HUES64 (cell line): ENCODE results near the gene MAK. TPM values are rescaled to one million over a fixed set of nuclear protein-coding genes. Genes with fewer than 3 reads are reported as not detected.
"Not testable (repeated sequence)": the region's sequence is repeated elsewhere in the genome, so short reads cannot be mapped to it uniquely, and the experiment has no call there.

Experiments
- H3K27ac ChIP-seq: 2 replicates; pipeline ENCODE4 v1.7.0; 2013; ENCODE audit warnings: low read depth, low read length, inconsistent platforms
- H3K27me3 ChIP-seq: 2 replicates; pipeline ENCODE4 v1.6.1; 2013; ENCODE audit warnings: mild to moderate bottlenecking, low read length; ENCODE audit not compliant: insufficient read depth
- H3K36me3 ChIP-seq: 2 replicates; pipeline ENCODE4 v1.6.1; 2013; ENCODE audit warnings: mild to moderate bottlenecking, low read length; ENCODE audit not compliant: insufficient read depth
- H3K4me1 ChIP-seq: 2 replicates; pipeline ENCODE4 v1.6.1; 2013; ENCODE audit warnings: mild to moderate bottlenecking, low read length, moderate library complexity; ENCODE audit not compliant: insufficient read depth
- H3K4me3 ChIP-seq: 2 replicates; pipeline ENCODE4 v1.5.1; 2013; ENCODE audit warnings: mild to moderate bottlenecking, low read length, moderate library complexity
- H3K9ac ChIP-seq: 2 replicates; pipeline ENCODE4 v1.6.1; 2013; ENCODE audit warnings: mild to moderate bottlenecking, low read depth, low read length
- H3K9me3 ChIP-seq: 2 replicates; pipeline ENCODE4 v1.6.1; 2013; ENCODE audit warnings: low read depth, low read length; ENCODE audit not compliant: insufficient read depth
- WGBS: fragments of 150-250, 120-280 bp; methylation state at CpG from one replicate; pipeline ENCODE4 v1.1.7; 2013; ENCODE audit warnings: missing lambda C conversion rate; 5-methylcytosine and 5-hydroxymethylcytosine counted together
- polyA plus RNA-seq, 2 experiments: library from polyadenylated mRNA; stranded (reverse); fragments of 50-300 nt; gene quantifications; one replicate each; pipeline ENCODE4 v1.2.3, GENCODE V29; 2013

MAK gene, protein sequence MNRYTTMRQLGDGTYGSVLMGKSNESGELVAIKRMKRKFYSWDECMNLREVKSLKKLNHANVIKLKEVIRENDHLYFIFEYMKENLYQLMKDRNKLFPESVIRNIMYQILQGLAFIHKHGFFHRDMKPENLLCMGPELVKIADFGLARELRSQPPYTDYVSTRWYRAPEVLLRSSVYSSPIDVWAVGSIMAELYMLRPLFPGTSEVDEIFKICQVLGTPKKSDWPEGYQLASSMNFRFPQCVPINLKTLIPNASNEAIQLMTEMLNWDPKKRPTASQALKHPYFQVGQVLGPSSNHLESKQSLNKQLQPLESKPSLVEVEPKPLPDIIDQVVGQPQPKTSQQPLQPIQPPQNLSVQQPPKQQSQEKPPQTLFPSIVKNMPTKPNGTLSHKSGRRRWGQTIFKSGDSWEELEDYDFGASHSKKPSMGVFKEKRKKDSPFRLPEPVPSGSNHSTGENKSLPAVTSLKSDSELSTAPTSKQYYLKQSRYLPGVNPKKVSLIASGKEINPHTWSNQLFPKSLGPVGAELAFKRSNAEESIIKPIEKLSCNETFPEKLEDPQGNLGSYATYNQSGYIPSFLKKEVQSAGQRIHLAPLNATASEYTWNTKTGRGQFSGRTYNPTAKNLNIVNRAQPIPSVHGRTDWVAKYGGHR
- polyA plus RNA-seq (2013, experiment 1 of 2), result 0.25 TPM
- polyA plus RNA-seq (2013, experiment 2 of 2), result 0.19 TPM

DNA sequence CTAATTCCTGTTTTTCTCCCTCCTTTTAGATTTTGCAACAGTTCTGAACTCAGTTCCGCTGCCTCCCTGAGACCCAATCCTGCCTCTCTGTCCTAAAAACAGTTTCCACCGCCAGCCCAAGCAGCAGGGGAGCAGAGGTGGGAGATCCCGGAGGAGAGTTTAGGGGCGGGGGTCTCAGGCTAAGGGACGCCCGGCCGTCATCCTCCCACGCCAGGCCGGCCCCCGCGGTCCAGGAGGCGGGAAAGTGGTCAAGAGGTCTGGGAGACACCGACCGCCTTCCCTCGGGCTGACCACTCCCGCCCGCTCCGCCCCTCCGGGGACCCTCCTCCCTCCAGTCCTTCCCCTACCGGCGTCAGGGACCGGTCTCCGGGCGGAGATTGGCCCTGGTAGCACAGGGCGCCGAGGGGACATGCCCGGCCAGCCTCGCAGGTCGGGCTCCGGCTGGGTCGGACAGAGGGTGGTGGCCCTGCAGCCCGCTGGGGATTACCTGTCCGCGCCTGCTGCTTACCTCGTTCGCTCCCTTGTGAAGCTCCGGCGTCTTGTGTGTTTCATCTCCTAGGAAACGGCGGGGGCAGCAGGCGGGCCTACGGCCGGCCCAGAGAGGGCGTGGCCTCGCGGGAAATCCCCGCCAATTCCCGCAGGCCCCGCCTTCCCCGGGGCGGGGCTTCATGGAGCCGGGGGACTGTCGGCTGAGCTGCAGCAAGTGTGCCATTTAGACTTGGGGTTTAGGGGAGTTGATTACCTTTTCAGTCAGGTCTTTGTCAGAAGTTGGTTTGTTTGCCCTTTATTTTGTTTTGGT, at the start of gene MAK:
Gene MAK, minus strand, starts transcription at position 545 of the 799 bp plus-strand sequence. CDS start 7,891 bp downstream, outside the sequence.
- H3K4me3 ChIP-seq, result peak within 1 kb of the TSS; percentile 68
- H3K27me3 ChIP-seq, result peaks cover 22% of the 10 kb centered on the region
- no peaks in the 10 kb centered on the region; the same call in 1 of the 2 replicates for H3K9me3 ChIP-seq
- under 1% methylated on average over 53 of the region's 53 CpGs for WGBS
- H3K27ac ChIP-seq, result peak within 1 kb of the TSS; percentile 63
- no peaks in the 10 kb centered on the region for H3K36me3 ChIP-seq
- peaks cover 10% of the 10 kb centered on the region; the same call in 1 of the 2 replicates for H3K4me1 ChIP-seq
- peak within 1 kb of the TSS; percentile 69 for H3K9ac ChIP-seq

DNA sequence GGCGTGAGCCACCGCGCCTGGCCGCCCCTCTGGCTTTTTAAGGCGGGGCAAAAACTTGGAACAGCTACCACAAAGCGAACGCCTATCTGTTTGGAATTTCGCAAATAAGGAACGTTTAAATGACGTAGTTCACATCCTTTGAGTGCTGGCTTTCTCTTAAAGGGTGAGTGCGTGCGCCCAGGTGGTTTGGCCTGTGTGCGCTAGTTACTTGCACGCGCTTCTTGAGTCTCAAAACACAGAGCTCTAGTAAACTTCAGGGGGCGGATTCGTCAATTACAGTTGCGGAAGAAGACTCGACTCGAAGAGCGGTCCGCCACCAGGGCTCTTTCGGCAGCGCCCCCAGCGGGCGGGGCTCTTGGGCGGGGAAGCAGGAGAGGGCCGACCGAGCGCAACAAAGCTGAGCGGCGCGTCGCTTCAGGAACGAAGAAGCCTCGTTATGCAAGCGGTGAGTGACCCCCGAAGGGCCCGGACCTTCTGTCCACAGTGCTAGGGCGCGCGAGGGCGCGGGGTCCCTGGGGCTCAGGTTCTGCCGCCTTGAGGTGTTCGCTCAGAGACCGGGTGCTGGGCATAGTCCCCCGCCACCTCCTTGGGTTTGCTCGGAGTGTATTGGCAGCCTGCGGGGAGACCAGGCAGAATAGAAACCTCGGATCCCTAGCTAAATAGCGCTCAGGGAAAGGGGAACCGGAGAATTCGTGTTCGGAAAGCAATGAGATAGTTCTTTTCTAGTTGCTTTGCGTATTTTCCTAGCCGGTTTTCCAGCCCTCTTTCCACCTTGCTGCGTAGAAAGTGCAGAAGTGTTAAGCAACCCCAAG, 48.6 kb upstream of the MAK start, which contains the start of gene SYCP2L:
Gene SYCP2L, plus strand, starts transcription at position 362 of the 812 bp plus-strand sequence. Its CDS starts 75 bp downstream, at position 437.
- under 1% methylated on average over 58 of the region's 58 CpGs for WGBS
- H3K27me3 ChIP-seq, result peaks cover 43% of the 10 kb centered on the region
- H3K36me3 ChIP-seq, result no peaks in the 10 kb centered on the region
- H3K9ac ChIP-seq, result peak within 1 kb of the TSS; percentile 81
- peak within 1 kb of the TSS; percentile 58; the same call in 1 of the 2 replicates for H3K27ac ChIP-seq
- peaks cover 2% of the 10 kb centered on the region; the same call in 1 of the 2 replicates for H3K4me1 ChIP-seq
- peak within 1 kb of the TSS; percentile 90 for H3K4me3 ChIP-seq
- no peaks in the 10 kb centered on the region for H3K9me3 ChIP-seq

DNA sequence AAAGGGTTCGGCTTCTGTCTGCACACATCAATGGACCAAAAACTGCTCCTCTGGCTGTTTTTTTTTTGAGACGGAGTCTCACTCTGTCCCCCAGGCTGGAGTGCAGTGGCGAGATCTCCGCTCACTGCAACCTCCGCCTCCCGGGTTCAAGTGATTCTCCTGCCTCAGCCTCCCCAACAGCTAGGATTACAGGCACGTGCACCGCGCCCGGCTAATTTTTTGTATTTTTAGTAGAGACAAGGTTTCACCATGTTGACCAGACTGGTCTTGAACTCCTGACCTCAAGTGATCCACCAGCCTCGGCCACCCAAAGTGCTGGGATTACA, 48.0 kb upstream of the MAK start:
- peak overlapping the region; percentile 90 for H3K4me3 ChIP-seq
- peak overlapping the region; percentile 58; the same call in 1 of the 2 replicates for H3K27ac ChIP-seq
- WGBS, result 16% methylated on average over 11 of the region's 11 CpGs
- H3K36me3 ChIP-seq, H3K4me1 ChIP-seq, H3K9me3 ChIP-seq: not testable (repeated sequence)
- H3K9ac ChIP-seq, result peak overlapping the region; percentile 81
- peaks cover 49% of the 10 kb centered on the region for H3K27me3 ChIP-seq

DNA sequence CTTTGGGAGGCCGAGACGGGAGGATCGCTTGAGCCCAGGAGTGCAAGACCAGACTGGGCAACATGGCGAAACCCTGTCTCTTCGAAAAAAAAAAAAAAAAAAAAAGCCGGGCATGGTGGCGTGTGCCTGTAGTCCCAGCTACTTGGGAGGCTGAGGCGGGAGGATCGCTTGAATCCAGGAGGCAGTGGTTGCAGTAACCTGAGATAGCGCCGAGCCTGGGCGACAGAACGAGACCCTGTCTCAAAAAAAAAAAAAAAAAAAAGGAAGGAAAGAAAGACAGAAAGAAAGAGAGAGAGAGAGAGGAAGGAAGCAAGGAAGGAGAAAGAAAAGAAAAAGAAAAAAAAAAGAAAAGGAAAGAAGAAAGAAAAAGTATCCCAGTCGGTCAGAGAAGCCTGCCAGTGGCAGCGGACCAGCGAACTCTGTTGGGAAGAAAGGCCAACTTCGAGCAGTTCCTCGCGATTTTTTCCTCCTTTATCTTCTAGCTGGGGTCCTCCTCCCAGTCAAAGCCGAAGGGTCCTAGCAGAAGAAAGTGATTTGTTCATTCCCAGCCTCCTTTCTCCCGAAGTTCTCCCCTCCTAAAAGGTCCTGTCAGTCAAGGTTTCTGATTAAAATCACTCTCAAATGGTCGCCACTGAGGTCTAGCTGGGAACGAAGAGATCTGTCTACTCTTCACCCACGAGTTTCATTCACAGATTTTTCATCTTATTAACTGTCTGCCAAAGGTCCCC, 46.1 kb upstream of the MAK start:
- H3K9me3 ChIP-seq, result no peaks in the 10 kb centered on the region
- H3K4me3 ChIP-seq, result peak overlapping the region; percentile 53
- 6% methylated on average over 24 of the region's 24 CpGs for WGBS

DNA sequence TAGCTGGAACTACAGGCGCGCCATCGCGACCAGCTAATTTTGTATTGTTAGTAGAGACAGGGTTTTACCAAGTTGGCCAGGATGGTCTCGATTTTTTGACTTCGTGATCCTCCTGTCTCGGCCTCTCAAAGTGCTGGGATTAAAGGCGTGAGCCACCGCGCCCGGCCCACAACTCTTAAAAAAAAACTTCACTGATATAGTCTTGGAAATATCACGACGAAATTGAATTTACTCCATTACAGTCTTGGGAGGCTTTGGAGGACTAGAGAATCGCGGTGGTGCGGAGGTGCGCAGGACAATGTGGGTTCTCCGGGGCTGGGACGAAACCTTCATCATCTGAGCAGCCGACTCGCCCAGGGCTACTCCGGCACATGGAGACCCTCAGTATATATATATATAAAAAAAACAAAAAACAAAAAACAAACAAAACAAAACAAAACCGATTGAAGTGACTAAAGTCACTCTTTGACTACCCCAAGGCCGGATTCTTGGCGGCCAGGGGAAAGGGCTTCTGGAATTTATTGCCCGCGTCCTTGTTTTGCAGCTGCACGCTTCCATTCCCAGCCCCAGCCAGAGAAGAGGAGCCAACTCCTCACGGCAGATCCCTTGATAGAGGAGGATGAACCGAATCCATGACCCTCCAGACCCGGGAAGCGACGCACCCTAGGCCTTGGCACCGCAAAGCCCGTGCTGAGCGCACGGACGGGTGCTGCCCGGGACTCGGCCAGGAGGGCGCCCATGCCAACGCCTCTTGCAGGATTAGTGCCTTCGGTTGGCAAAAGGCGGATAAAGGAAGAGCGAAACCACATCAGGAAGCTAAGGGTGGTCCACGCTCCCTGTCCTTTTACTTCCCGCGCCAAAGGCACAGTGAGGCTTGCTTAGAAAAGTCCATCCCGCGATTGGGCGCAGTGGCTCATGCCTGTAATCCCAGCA, 45.2 kb upstream of the MAK start:
- Histone ChIP-seq H3K4me1 (peaks cover 2% of the 10 kb centered on the region; the same call in 1 of the 2 replicates), H3K9ac (no peak overlapping the region), H3K27me3 (peaks cover 76% of the 10 kb centered on the region), H3K9me3 (no peaks in the 10 kb centered on the region), H3K4me3 (peak overlapping the region; percentile 53), H3K36me3 (no peaks in the 10 kb centered on the region), H3K27ac (no peak overlapping the region)
- WGBS, result 6% methylated on average over 48 of the region's 51 CpGs

More for the DNA sequence above, 46.1 kb upstream of the MAK start:
- H3K9ac ChIP-seq, result no peak overlapping the region
- H3K4me1 ChIP-seq, result peaks cover 2% of the 10 kb centered on the region; the same call in 1 of the 2 replicates
- H3K27me3 ChIP-seq, result peaks cover 68% of the 10 kb centered on the region
- no peak overlapping the region for H3K27ac ChIP-seq
- H3K36me3 ChIP-seq, result no peaks in the 10 kb centered on the region

DNA sequence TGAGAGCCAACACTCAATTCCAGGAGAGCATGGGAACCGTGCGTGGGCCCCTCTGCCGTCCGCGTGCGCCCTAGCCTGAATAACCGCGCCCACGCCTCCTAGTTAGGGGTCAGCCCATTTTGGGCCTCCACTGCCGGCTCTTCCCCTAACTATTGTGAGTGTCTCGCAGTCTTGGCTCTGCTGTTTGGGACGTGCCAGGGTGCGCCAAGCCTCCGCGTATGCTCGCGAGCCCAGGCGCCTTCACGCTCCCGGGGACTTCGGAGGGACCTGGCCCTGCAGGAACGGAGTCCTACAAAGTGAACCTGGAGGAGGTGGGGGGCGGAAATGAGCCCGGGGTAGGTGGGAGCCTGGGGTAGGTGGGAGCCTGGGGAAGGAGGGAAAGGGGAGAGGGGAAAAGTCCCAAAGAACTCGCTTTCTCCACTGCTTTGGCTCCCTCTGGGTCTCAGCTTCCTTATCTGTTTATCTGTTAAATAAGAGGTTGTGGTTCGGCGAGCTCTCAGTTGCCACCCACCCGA, 44.4 kb upstream of the MAK start:
- WGBS, result 2% methylated on average over 25 of the region's 28 CpGs
- H3K4me3 ChIP-seq, result peak overlapping the region; percentile 53
- no peaks in the 10 kb centered on the region for H3K9me3 ChIP-seq
- no peaks in the 10 kb centered on the region for H3K36me3 ChIP-seq
- peaks cover 79% of the 10 kb centered on the region for H3K27me3 ChIP-seq
- H3K9ac ChIP-seq, result no peak overlapping the region; the same call in 1 of the 2 replicates
- H3K4me1 ChIP-seq, result peaks cover 2% of the 10 kb centered on the region; the same call in 1 of the 2 replicates
- H3K27ac ChIP-seq, result no peak overlapping the region

DNA sequence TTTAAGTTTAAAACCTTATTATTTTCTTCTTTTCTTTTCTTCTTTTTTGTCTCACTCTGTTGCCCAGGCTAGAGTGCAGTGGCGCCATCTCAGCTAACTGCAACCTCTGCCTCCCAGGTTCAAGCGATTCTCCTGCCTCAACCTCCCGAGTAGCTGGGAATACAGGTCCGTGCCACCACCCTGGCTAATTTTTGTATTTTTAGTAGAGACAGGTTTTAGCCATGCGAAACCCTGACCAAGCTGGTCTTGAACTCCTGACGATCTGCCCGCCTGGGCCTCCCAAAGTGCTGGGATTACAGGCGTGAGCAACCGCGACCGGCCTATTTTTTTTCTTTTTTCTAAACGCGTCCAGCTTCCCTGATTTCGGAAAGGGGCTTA, 43.9 kb upstream of the MAK start:
- WGBS, result 12% methylated on average over 14 of the region's 14 CpGs
- H3K4me3 ChIP-seq, result peak overlapping the region; percentile 53
- not testable (repeated sequence) for H3K9me3 ChIP-seq, H3K27ac ChIP-seq, H3K4me1 ChIP-seq, H3K9ac ChIP-seq, H3K36me3 ChIP-seq
- peaks cover 79% of the 10 kb centered on the region for H3K27me3 ChIP-seq

DNA sequence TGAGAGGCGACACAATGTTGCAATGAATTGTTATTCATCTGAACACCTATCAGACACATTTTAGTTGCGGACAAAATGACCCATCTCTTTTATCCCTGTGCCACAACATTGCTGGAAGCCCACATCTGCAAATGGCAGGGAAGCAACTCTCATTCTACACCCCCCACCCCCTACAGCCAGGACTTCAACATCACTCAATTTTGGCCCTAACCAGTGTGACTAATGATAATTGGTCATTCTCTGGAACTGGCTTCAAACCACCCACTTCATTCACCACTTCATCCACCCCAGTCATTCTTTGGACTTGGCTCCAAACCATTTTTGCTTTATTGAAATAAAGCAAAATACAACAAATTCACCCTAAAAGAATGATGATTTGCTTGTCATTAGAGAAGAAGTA, 42.0 kb upstream of the MAK start:
- no peak overlapping the region for H3K27ac ChIP-seq
- H3K9me3 ChIP-seq, result no peaks in the 10 kb centered on the region
- no peaks in the 10 kb centered on the region; the same call in 1 of the 2 replicates for H3K4me1 ChIP-seq
- H3K4me3 ChIP-seq, result no peak overlapping the region
- no peak overlapping the region for H3K9ac ChIP-seq
- H3K27me3 ChIP-seq, result peaks cover 71% of the 10 kb centered on the region
- H3K36me3 ChIP-seq, result no peaks in the 10 kb centered on the region
- WGBS, result 96% methylated on average over 2 of the region's 2 CpGs

DNA sequence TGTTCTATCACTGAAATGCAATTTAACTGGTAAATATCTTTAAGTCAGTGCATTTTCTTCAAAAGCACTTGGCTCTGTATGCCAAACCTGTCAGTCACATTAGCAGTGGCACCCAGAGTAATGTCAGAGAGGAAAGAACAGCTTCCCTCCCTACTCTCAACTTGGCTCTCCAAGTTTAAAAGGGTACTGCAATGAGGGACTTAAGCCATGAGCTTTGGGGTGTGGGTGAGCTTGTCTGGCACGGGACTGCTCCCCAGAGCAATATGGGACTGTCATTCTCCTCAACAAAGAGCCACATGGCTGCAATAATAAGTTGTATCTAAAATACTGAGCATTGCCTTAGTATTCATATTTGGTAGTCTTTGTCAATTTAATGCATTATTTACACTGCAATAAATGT, 39.5 kb upstream of the MAK start:
- H3K4me3 ChIP-seq, result no peak overlapping the region
- H3K9me3 ChIP-seq, result no peaks in the 10 kb centered on the region
- H3K36me3 ChIP-seq, result no peaks in the 10 kb centered on the region
- no peak overlapping the region for H3K9ac ChIP-seq
- peaks cover 46% of the 10 kb centered on the region for H3K27me3 ChIP-seq
- no peaks in the 10 kb centered on the region for H3K4me1 ChIP-seq
- WGBS, result 94% methylated on average over 1 of the region's 1 CpG
- no peak overlapping the region for H3K27ac ChIP-seq
